ENCODE measurements around the gene CPB2.

- TF ChIP-seq EZH2 (IDR thresholded peaks at IDR 0.05; ENCODE audit: low read length): no peak
- TF ChIP-seq CTCF (optimal IDR thresholded peaks at IDR 0.05 in 1 of 3, IDR thresholded peaks at IDR 0.05 in 1 of 3, conservative IDR thresholded peaks at IDR 0.05 in 1 of 3; ENCODE audit: extremely low read depth in 1 of 3, insufficient read depth in 2 of 3, low read length in 3 of 3): no peak
Measured at GRCh38 chr13:46057256-46058015, 47.4 kb downstream of the CPB2 start.
